Activated T-helper 1 cell treated with anti-CD3 and anti-CD28 coated beads, Interleukin-12 subunit alpha, Interleukin-12 subunit beta, Interleukin-2, Interleukin-4 antibody, amounts not matched to agents 30 ng/mL and 10 ng/mL and 1 ng/mL, durations not matched to agents 14 hours and 24 hours and 36 hours (primary cell): ENCODE results near the gene ZNF485. TPM values are rescaled to one million over a fixed set of nuclear protein-coding genes. Genes with fewer than 3 reads are reported as not detected.
"Not testable (repeated sequence)": the region's sequence is repeated elsewhere in the genome, so short reads cannot be mapped to it uniquely, and the experiment has no call there.

Source experiments
- DNase-seq: peaks from one replicate; pipeline ENCODE4 v3.0.0; 2021; ENCODE audit warnings: low spot score
- H3K27ac Mint-ChIP-seq: one replicate; pipeline ENCODE4 v1.8.0; 2021; ENCODE audit warnings: mild to moderate bottlenecking, mixed read lengths
- H3K27me3 Mint-ChIP-seq: one replicate; pipeline ENCODE4 v1.8.0; 2022; ENCODE audit warnings: mild to moderate bottlenecking, moderate library complexity, mixed read lengths; ENCODE audit not compliant: insufficient read depth
- H3K36me3 Mint-ChIP-seq: one replicate; pipeline ENCODE4 v1.8.0; 2021; ENCODE audit warnings: low read depth, mixed read lengths
- H3K4me1 Mint-ChIP-seq: one replicate; pipeline ENCODE4 v1.8.0; 2021; ENCODE audit warnings: low read depth, mixed read lengths
- H3K4me3 Mint-ChIP-seq: one replicate; pipeline ENCODE4 v1.8.0; 2021; ENCODE audit warnings: mild to moderate bottlenecking, moderate library complexity, mixed read lengths
- H3K9me3 Mint-ChIP-seq: one replicate; pipeline ENCODE4 v1.8.0; 2021; ENCODE audit warnings: mixed read lengths
- intact Hi-C: fragments of 100-400 bp; cut with micrococcal nuclease; formaldehyde crosslinking; loops from one replicate; pipeline ENCODE4 v1.15.1; 2024
- total RNA-seq: library from RNA; stranded (reverse); gene quantifications from 2 replicates; pipeline ENCODE4 v1.2.3, GENCODE V29; 2022

The ZNF485 gene
- total RNA-seq, 1 donor from 2014 or later, result 6.6 TPM

DNA sequence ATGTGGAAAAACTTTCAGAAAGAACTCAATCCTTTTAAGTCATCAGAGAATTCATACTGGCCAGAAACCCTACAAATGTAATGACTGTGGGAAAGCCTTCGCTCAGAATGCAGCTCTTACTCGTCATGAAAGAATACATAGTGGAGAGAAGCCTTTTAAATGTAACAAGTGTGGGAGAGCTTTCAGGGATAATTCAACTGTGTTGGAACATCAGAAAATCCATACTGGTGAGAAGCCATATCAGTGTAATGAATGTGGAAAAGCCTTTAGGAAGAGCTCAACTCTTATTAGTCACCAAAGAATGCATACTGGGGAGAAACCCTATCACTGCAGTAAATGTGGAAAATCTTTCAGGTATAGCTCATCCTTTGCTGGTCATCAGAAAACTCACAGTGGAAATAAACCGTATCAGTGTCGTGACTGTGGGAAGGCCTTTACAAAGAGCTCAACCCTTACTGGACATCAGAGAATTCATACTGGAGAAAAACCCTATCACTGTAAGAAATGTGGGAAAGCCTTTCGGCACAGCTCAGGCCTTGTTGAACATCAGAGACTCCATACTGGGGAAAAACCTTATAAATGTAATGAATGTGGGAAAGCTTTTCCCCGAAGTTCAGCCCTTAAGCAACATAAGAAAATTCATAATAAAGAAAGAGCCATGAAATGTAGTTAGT, 10.6 kb downstream of the ZNF485 start:
- peaks cover 51% of the 10 kb centered on the region for H3K9me3 Mint-ChIP-seq
- intact Hi-C loops, result no loop called here
- H3K4me1 Mint-ChIP-seq, result no peaks in the 10 kb centered on the region

GRCh38 chr10:43619368-43619767, 13.1 kb downstream of the ZNF485 start:
- no peaks in the 10 kb centered on the region for H3K27me3 Mint-ChIP-seq
- H3K27ac Mint-ChIP-seq, result no peak overlapping the region
- peaks cover 14% of the 10 kb centered on the region for H3K4me1 Mint-ChIP-seq
- peaks cover 64% of the 10 kb centered on the region for H3K9me3 Mint-ChIP-seq
- intact Hi-C loops, result no loop called here
- DNase-seq, result no peak
- H3K36me3 Mint-ChIP-seq, result peaks cover 23% of the 10 kb centered on the region
- H3K4me3 Mint-ChIP-seq, result no peak overlapping the region

More for the DNA sequence above, 10.6 kb downstream of the ZNF485 start:
- Mint-ChIP-seq H3K27ac (no peak overlapping the region), H3K27me3 (no peaks in the 10 kb centered on the region), H3K4me3 (no peak overlapping the region), H3K36me3 (peaks cover 23% of the 10 kb centered on the region)
- no peak for DNase-seq

DNA sequence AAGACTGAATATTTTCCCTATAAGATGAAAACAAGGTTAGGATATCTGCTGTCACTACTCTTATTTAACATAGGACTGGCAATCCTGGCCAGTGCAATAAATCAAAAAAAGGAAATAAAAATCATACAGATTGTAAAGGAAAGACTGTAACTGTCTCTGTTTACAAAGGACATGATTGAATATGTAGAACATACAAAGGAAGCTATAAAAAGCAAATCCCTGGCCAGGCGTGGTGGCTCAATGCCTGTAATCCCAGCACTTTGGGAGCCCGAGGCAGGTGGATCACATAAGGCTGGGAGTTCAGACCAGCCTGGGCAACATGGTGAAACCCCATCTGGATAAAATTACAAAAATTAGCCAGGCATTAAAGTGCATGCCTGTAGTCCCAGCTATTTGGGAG, 15.8 kb downstream of the ZNF485 start:
- H3K27me3 Mint-ChIP-seq, result no peaks in the 10 kb centered on the region
- DNase-seq, result no peak
- intact Hi-C loops, result no loop called here
- H3K36me3 Mint-ChIP-seq, result peaks cover 5% of the 10 kb centered on the region
- H3K27ac Mint-ChIP-seq, result no peak overlapping the region
- peaks cover 14% of the 10 kb centered on the region for H3K4me1 Mint-ChIP-seq
- no peak overlapping the region for H3K4me3 Mint-ChIP-seq
- H3K9me3 Mint-ChIP-seq, result peaks cover 45% of the 10 kb centered on the region

DNA sequence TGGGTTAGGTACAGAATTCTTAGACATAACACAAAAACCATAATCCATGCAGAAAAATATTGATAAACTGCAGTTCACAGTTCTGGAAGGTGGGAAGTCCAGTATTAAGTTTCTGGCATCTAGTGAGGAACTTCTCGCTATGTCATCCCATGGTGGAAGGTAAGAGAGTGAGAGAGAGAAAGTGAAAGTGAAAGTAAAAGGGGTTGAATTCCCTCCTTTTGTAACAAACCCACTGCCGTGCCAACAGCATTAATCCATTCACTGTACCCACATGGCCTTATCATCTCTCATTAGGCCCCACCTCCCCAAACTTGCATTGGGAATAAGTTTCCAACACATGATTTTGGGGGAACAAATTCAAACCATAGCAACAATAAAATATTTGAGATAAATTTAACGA, 17.1 kb downstream of the ZNF485 start:
- no peaks in the 10 kb centered on the region for H3K27me3 Mint-ChIP-seq
- no peak overlapping the region for H3K27ac Mint-ChIP-seq
- DNase-seq, result no peak
- peaks cover 5% of the 10 kb centered on the region for H3K36me3 Mint-ChIP-seq
- peaks cover 14% of the 10 kb centered on the region for H3K4me1 Mint-ChIP-seq
- intact Hi-C loops, result no loop called here
- peaks cover 51% of the 10 kb centered on the region for H3K9me3 Mint-ChIP-seq
- peak overlapping the region; percentile 56 for H3K4me3 Mint-ChIP-seq

- Mint-ChIP-seq H3K4me3 (no peak overlapping the region), H3K4me1 (peaks cover 9% of the 10 kb centered on the region), H3K27me3 (no peaks in the 10 kb centered on the region), H3K27ac (no peak overlapping the region), H3K9me3 (peaks cover 40% of the 10 kb centered on the region), H3K36me3 (peaks cover 5% of the 10 kb centered on the region)
- intact Hi-C loops, result no loop called here
- no peak for DNase-seq
These were observed 21.7 kb downstream of the ZNF485 start for GRCh38 chr10:43627942-43628341.

- no peak overlapping the region for H3K27ac Mint-ChIP-seq
- no peaks in the 10 kb centered on the region for H3K4me1 Mint-ChIP-seq
- no peak overlapping the region for H3K4me3 Mint-ChIP-seq
- no peaks in the 10 kb centered on the region for H3K27me3 Mint-ChIP-seq
- peaks cover 36% of the 10 kb centered on the region for H3K9me3 Mint-ChIP-seq
- no peaks in the 10 kb centered on the region for H3K36me3 Mint-ChIP-seq
- no peak for DNase-seq
- intact Hi-C loops, result no loop called here
These were observed 22.7 kb downstream of the ZNF485 start for GRCh38 chr10:43628956-43629355.

GRCh38 chr10:43635816-43636215, 29.6 kb downstream of the ZNF485 start:
- H3K36me3 Mint-ChIP-seq, intact Hi-C loops, H3K27ac Mint-ChIP-seq, DNase-seq, H3K4me1 Mint-ChIP-seq, H3K4me3 Mint-ChIP-seq, H3K27me3 Mint-ChIP-seq: not testable (repeated sequence)
- H3K9me3 Mint-ChIP-seq, result peaks cover 38% of the 10 kb centered on the region

GRCh38 chr10:43640603-43641002, 34.4 kb downstream of the ZNF485 start:
- H3K9me3 Mint-ChIP-seq, result peaks cover 37% of the 10 kb centered on the region
- no peak overlapping the region for H3K4me3 Mint-ChIP-seq
- no peaks in the 10 kb centered on the region for H3K27me3 Mint-ChIP-seq
- no peak for DNase-seq
- intact Hi-C loops, result no loop called here
- H3K4me1 Mint-ChIP-seq, result no peaks in the 10 kb centered on the region
- no peak overlapping the region for H3K27ac Mint-ChIP-seq
- peaks cover 24% of the 10 kb centered on the region for H3K36me3 Mint-ChIP-seq

- intact Hi-C loops, result no loop called here
- no peak overlapping the region for H3K4me3 Mint-ChIP-seq
- H3K27me3 Mint-ChIP-seq, result no peaks in the 10 kb centered on the region
- no peak for DNase-seq
- H3K36me3 Mint-ChIP-seq, result peaks cover 44% of the 10 kb centered on the region
- H3K4me1 Mint-ChIP-seq, result peaks cover 10% of the 10 kb centered on the region
- no peak overlapping the region for H3K27ac Mint-ChIP-seq
- H3K9me3 Mint-ChIP-seq, result peaks cover 47% of the 10 kb centered on the region
These were observed 38.0 kb downstream of the ZNF485 start for GRCh38 chr10:43644252-43644651.

GRCh38 chr10:43645866-43646265, 39.6 kb downstream of the ZNF485 start:
- Mint-ChIP-seq H3K27ac (no peak overlapping the region), H3K36me3 (peaks cover 44% of the 10 kb centered on the region), H3K9me3 (peaks cover 44% of the 10 kb centered on the region), H3K4me1 (peaks cover 11% of the 10 kb centered on the region), H3K27me3 (peaks cover 6% of the 10 kb centered on the region), H3K4me3 (no peak overlapping the region)
- intact Hi-C loops, result no loop called here
- no peak for DNase-seq

DNA sequence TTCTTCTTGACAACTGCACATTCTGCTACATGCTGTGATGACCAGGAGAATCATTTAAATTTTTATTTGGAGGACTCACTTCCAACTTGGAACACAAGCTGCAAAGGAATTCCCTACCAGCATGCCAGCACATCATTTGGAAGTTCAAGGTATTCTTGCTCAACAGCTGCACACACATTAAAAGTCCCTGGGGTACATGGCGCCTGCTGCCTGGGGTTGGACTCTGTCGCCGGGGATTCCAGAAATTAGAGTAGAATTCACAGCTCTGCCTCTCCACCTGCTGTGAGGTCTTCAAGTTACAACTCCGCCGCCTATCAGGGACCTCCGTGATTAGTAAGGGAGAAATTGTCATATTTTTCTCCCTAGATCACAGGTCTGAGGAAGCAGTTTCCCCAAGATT, 41.3 kb downstream of the ZNF485 start:
- H3K9me3 Mint-ChIP-seq, result peaks cover 44% of the 10 kb centered on the region
- peaks cover 44% of the 10 kb centered on the region for H3K36me3 Mint-ChIP-seq
- intact Hi-C loops, result no loop called here
- H3K4me3 Mint-ChIP-seq, result peak overlapping the region; percentile 89
- peak overlapping the region; percentile 90 for H3K27ac Mint-ChIP-seq
- peaks cover 11% of the 10 kb centered on the region for H3K4me1 Mint-ChIP-seq
- peaks cover 6% of the 10 kb centered on the region for H3K27me3 Mint-ChIP-seq
- no peak for DNase-seq

GRCh38 chr10:43648095-43648397, 41.8 kb downstream of the ZNF485 start:
- intact Hi-C loops, result loop anchor here (1.0 to 2.0 kb wide), 5 partner anchors 42 to 866 kb away; partner anchors contain the start of genes BMS1, ZNF239 and ZNF485

DNA sequence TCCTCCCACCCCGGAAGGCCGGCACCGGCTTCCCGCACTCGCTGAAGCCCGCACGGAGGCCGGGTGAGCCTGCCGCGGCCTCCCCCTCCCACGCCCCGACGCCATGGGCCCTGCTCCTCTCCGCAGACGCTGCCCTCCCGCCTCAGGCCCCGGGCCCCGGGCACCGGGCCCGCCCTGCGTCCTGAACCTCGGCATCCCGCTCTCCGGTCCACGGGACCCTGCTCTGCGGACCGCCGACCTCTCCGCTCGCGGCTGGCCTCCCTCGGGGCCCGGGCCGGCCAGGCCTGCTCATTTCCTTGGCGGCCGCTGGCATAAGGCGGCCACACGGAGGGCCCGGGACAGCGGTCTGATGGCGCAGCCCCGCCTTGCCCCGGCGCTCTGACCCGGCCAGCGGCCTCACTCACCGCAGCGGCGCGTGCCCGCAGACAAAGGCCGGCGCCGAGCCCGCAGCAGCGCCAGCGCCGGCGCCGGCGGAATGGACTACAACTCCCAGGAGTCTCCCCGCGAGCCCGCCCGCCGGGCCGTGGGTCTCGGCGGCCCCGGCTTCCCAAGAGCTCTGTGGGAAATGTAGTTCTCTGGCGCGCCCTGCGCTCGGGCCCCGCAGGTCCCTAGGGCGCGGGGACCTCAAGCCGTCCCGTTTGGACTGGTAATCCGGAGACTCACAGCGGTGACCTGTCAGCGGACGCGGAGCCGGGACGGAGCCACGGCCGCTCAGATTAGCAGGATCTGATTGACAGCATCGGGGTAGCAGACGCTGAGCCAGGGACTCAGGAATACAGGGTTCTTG, 42.4 kb downstream of the ZNF485 start, which contains the start of gene ZNF32:
Gene ZNF32, minus strand, starts transcription at position 484 of the 787 bp plus-strand sequence. CDS start 2,748 bp downstream, outside the sequence.
- H3K36me3 Mint-ChIP-seq, result peaks cover 36% of the 10 kb centered on the region
- peaks cover 11% of the 10 kb centered on the region for H3K4me1 Mint-ChIP-seq
- peak; percentile 78 for DNase-seq
- peak within 1 kb of the TSS; percentile 90 for H3K27ac Mint-ChIP-seq
- H3K27me3 Mint-ChIP-seq, result peaks cover 11% of the 10 kb centered on the region
- peak within 1 kb of the TSS; percentile 89 for H3K4me3 Mint-ChIP-seq
- intact Hi-C loops, result loop anchor here (1.0 to 2.0 kb wide), 7 partner anchors 42 to 1096 kb away; partner anchors contain the start of genes BMS1, ZNF239, ZNF33B and ZNF485
- H3K9me3 Mint-ChIP-seq, result peaks cover 35% of the 10 kb centered on the region

More at GRCh38 chr10:43648095-43648397, 41.8 kb downstream of the ZNF485 start:
- Mint-ChIP-seq H3K4me1 (peaks cover 11% of the 10 kb centered on the region), H3K9me3 (peaks cover 40% of the 10 kb centered on the region), H3K27me3 (peaks cover 10% of the 10 kb centered on the region), H3K4me3 (peak overlapping the region; percentile 89), H3K36me3 (peaks cover 41% of the 10 kb centered on the region), H3K27ac (peak overlapping the region; percentile 90)
- DNase-seq, result no peak
